CD4-positive, alpha-beta T cell treated with Interleukin-4 for 4 hours (primary cell): ENCODE data around the gene FOXL3.
"Not testable (repeated sequence)": the region's sequence is repeated elsewhere in the genome, so short reads cannot be mapped to it uniquely, and the experiment has no call there.

Experiments used
- DNase-seq: peaks from one replicate; pipeline ENCODE4 v3.0.0-alpha.2; 2020

The FOXL3 gene

DNA sequence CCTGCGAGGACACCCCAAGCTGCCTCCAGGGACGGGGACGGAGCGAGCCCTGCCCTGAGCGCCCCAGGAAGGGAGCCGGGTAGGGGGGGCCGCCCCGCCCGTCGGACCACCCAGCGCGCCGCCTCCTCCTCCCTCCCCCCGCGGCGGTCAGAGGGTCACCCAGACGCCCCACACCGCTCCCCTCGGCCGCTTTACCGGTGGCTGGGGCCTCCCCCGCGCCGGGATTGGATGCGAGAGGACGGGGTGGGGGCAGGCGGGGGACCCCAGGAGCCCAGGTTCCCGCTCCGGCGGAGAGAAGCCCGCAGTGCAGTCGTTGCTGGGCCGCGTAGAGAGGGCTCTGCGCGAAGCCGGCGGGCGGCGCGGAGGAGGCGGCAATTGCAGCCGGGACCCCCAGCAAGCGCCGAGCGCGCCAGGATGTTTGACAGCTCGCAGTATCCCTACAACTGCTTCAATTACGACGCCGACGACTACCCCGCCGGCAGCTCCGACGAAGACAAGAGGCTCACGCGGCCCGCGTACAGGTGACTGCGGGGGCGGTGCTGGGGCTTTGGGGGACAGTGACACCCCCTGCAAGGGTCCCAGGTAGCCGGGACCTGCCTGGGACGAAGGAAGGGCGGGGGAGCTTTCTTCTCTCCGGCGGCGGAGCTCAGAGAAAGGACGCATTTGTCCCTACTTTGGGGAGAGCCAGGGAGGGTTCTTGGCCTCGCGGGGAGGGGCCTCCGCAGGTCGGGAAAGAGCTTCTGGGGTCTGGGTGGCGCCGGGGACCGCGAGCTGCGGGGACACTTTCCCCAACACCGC is at the start of gene FOXL3:
Gene FOXL3, plus strand, starts transcription at position 415 of the 798 bp plus-strand sequence. Its CDS starts 0 bp downstream, at position 415.
- DNase-seq: no peak

GRCh38 chr7:240887-241421 is 49.0 kb upstream of the FOXL3 start:
- no peak for DNase-seq

GRCh38 chr7:241513-241912 is 48.5 kb upstream of the FOXL3 start:
- no peak for DNase-seq

DNA sequence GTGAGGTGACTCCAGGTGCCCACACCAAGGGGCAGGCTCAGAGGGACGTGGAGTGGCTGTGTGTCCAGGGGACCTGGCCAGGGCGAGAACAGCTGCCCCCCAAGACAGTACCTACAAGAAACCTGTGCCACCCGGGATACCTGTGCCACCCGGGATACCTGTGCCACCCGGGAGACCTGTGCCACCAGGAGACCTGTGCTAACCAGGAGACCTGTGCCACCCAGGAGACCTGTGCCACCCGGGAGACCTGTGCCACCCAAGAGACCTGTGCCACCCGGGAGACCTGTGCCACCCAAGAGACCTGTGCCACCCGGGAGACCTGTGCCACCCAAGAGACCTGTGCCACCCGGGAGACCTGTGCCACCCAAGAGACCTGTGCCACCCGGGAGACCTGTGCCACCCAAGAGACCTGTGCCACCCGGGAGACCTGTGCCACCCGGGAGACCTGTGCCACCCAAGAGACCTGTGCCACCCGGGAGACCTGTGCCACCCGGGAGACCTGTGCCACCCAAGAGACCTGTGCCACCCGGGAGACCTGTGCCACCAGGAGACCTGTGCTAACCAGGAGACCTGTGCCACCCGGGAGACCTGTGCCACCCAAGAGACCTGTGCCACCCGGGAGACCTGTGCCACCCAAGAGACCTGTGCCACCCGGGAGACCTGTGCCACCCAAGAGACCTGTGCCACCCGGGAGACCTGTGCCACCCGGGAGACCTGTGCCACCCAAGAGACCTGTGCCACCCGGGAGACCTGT is 47.0 kb upstream of the FOXL3 start:
- DNase-seq: not testable (repeated sequence)

- DNase-seq: not testable (repeated sequence)
Measured at GRCh38 chr7:243580-243978, 46.4 kb upstream of the FOXL3 start.

DNA sequence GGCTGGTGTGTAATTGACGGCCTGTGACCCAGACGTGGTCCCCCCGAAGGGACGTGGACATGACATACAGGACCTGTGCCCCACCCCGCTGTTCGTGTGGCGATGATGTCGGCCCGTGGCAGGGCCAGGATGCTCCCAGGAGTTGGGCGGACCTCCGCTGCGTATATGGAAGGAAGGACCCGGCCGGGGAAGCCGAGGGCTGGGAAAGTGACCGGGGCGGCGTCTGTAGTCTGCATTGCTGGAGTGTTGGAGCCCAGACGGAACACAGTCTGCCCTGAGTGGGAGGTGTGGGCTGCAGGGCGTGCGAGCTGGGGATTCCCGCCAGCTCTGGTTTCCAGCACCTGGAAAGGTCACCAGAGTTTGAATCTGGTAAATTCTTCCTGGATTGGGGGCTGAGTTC is 45.0 kb upstream of the FOXL3 start:
- no peak for DNase-seq

GRCh38 chr7:245574-246295 is 44.2 kb upstream of the FOXL3 start:
- no peak for DNase-seq

GRCh38 chr7:246451-246850 is 43.5 kb upstream of the FOXL3 start:
- DNase-seq: no peak

DNA sequence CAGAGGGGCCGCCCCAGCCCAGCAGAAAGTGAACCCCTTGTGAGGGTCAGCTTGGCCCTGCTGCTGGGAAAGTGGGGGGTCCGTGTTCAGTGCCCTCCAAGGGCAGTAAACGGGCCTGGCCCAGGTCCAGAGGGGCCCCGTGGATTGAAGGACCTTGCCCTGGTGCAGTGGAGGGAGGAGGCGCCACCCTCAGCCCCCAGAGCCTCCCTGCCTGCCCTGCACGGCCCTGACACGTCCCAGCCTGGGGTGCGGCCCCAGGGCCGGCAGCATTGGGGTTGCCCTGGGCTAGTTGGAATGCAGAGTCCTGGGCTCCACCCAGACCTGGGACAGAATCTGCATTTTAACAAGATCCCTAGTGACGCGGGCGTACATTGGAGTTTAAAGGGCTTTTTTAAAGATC is 42.8 kb upstream of the FOXL3 start:
- DNase-seq: no peak

DNA sequence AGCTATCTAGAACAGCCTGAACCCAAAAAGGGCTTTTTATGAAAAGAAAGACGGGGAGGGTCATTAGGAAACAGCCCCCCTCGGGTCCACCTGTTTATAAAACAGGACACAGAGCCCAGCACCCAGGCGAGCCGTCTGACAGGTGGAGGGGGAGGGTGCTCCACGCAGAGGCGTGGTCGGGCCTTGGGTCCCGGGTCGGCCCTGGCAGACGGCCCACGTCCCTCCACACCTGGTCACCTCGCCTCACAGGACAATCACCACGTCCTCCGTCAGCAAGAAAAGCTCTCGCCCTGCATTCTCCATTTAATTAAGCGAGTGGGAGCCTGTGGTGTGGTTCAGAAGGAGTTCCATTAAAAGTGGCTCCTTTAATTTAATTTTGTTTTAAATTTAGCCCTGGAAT is 42.3 kb upstream of the FOXL3 start:
- no peak for DNase-seq

DNA sequence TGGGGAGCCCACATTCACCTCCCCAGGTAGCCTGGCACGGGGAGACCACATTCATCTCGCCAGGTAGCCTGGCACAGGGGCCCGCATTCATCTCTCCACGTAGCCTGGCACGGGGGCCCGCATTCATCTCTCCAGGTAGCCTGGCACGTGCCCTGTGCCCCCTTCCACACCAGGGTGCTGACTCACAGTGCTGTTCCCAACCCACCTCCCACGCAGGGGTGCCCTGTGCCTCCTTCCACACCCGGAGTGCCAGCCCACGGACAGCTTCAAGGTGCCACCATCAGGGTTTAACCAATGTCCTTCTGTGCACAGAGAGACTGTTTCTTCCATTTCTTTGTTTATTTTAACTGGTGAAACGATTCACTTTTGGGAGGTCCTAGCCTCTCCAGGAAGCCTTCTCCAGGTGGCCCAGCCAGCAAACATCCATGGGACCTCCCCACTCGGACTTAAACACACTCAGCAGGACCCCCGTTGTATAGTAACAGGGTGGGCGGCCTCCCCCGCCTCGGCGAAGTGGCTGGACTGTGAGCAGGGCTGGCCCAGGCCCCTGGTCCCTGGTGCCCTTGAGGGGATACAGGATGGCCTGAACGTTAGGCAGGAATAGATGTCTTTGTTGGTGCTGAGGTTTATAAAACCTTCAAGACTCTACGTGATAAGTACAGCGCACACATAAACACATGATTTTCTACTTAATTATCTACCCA is 41.1 kb upstream of the FOXL3 start:
- no peak for DNase-seq

DNA sequence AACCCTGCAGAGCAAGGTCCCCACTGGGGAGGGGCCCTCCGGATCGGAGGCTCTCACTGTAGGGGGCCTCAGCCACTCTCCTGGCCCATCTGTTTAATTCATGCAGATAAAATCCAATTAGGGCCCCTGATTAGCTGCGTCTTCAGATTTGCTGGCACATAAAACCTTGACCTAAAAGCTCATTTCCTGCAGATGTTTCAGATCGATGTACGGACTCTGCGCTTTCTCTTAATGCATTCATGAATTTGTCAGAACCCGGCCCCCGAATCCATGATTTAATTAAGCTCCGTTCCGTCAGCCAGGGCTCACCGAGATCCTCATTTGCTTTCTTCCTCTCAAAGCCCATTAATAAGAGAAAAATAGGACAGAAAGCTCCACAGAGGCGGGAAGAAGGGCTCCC is 40.0 kb upstream of the FOXL3 start:
- no peak for DNase-seq

GRCh38 chr7:250523-250922 is 39.4 kb upstream of the FOXL3 start:
- DNase-seq: no peak

DNA sequence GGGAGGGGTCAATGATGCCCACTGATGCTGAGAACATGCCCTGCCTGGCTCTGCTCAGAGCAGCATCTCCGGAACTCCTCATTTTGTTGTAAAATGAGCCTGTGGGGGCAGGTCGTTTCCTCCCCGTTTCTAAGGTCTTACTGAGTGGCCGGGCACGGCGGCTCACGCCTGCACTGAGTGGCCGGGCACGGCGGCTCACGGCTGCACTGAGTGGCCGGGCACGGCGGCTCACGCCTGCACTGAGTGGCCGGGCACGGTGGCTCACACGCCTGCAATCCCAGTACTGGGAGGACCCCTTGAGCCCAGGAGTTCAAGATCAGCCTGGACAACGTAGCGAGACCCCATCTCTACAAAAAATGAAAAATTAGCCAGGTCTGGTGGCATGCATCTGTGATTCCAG is 39.0 kb upstream of the FOXL3 start:
- DNase-seq: no peak

GRCh38 chr7:251446-252175 is 38.4 kb upstream of the FOXL3 start:
- no peak for DNase-seq

DNA sequence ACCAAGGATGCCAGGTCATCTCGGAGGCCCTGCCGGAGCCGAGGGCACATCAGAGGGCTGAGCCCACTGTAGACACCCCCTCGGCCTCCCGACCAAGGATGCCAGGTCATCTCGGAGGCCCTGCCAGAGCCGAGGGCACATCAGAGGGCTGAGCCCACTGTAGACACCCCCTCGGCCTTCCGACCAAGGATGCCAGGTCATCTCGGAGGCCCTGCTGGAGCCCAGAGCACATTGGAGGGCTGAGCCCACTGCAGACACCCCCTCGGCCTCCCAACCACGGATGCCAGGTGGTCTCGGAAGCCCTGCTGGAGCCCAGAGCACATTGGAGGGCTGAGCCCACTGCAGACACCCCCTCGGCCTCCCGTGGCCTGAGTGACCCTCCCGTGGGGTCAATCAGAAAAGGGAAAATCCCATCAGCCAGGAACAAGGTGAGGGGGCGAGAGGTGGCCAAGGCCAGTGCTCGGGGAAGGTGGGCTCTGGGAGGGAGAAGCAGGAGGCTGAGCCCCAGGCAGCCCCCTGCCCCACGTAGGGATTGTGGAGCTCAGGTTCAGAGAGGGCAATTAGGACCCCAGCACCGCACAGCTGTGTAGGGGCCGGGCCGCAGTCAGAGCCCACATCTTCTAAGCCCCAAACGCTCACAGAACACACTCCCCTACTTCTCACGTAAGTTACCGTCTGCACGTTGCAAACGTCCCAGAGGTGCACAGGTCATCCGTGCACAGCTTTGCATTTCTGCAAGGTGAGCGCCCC is 37.6 kb upstream of the FOXL3 start:
- DNase-seq: no peak

DNA sequence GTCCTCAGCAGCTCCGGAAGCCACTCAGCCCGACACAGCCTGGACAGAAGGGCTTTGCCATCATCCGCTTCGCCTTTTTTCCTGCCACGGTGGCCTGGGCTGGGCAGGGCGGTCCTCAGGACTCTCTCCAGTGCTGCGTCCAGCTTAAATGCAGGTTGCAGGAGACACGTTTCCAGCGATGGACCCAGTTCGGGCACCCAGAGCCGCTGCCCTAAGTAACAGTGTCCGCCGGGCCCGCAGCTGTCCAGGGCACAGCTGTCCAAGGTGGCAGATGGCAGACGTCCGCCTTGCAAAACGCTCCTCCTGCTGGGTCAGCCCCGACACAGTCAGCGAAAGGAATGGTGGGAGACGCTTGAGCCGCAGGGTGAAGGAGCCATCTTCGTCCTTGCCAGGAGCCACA is 37.0 kb upstream of the FOXL3 start:
- DNase-seq: no peak

GRCh38 chr7:253581-254336 is 36.2 kb upstream of the FOXL3 start:
- DNase-seq: no peak

- DNase-seq: no peak
Measured at GRCh38 chr7:254337-255037, 35.5 kb upstream of the FOXL3 start.

- DNase-seq: no peak
Measured at GRCh38 chr7:255038-255435, 34.9 kb upstream of the FOXL3 start.
